H9 (cell line): ENCODE measurements around the gene SMARCE1. TPM values are rescaled to one million over a fixed set of nuclear protein-coding genes. Genes with fewer than 3 reads are reported as not detected.

Experiments
- DNase-seq: peaks from one replicate; pipeline ENCODE4 v3.0.0-alpha.2; 2017
- H2AFZ ChIP-seq: one replicate; pipeline ENCODE4 v1.6.1; 2013; ENCODE audit warnings: mild to moderate bottlenecking, low read length, control low read depth, moderate library complexity
- H2AK5ac ChIP-seq: 2 replicates; pipeline ENCODE4 v1.6.1; 2013; ENCODE audit warnings: low read length, control low read depth, mixed read lengths; ENCODE audit not compliant: insufficient read length
- H2BK120ac ChIP-seq: one replicate; pipeline ENCODE4 v1.6.1; 2013; ENCODE audit warnings: low read depth, mild to moderate bottlenecking, low read length, control low read depth, inconsistent platforms; ENCODE audit not compliant: poor library complexity, severe bottlenecking
- H2BK12ac ChIP-seq: 2 replicates; pipeline ENCODE4 v1.6.1; 2013; ENCODE audit warnings: low read length, control low read depth, mixed read lengths, low read depth; ENCODE audit not compliant: insufficient read length
- H2BK15ac ChIP-seq: 2 replicates; pipeline ENCODE4 v1.6.1; 2013; ENCODE audit warnings: low read depth, low read length, control low read depth
- H2BK20ac ChIP-seq: one replicate; pipeline ENCODE4 v1.6.1; 2013; ENCODE audit warnings: low read depth, mild to moderate bottlenecking, low read length, control low read depth, inconsistent platforms; ENCODE audit not compliant: poor library complexity, severe bottlenecking
- H2BK5ac ChIP-seq: 2 replicates; pipeline ENCODE4 v1.6.1; 2013; ENCODE audit warnings: low read length, control low read depth, mixed read lengths; ENCODE audit not compliant: insufficient read length
- H3K14ac ChIP-seq: 2 replicates; pipeline ENCODE4 v1.6.1; 2013; ENCODE audit warnings: low read length, control low read depth; ENCODE audit not compliant: insufficient read depth
- H3K18ac ChIP-seq: 2 replicates; pipeline ENCODE4 v1.6.1; 2013; ENCODE audit warnings: low read depth, mild to moderate bottlenecking, mixed read lengths, low read length, control low read depth; ENCODE audit not compliant: insufficient read length
- H3K23ac ChIP-seq: 2 replicates; pipeline ENCODE4 v1.6.1; 2013; ENCODE audit warnings: low read length, control low read depth, mixed read lengths, low read depth; ENCODE audit not compliant: insufficient read length
- H3K23me2 ChIP-seq: 2 replicates; pipeline ENCODE4 v1.6.1; 2013; ENCODE audit warnings: low read depth, mild to moderate bottlenecking, mixed read lengths, low read length, control low read depth; ENCODE audit not compliant: insufficient read length, poor library complexity, severe bottlenecking
- H3K27ac ChIP-seq: 2 replicates; pipeline ENCODE4 v1.5.1; 2013; ENCODE audit warnings: low read length, control low read depth, mixed read lengths, low read depth; ENCODE audit not compliant: insufficient read length
- H3K27me3 ChIP-seq: 2 replicates; pipeline ENCODE4 v1.6.1; 2013; ENCODE audit warnings: low read length, control low read depth, inconsistent platforms; ENCODE audit not compliant: insufficient read depth
- H3K4ac ChIP-seq: 2 replicates; pipeline ENCODE4 v1.6.1; 2013; ENCODE audit warnings: low read depth, mild to moderate bottlenecking, control low read depth, inconsistent platforms, low read length, moderate library complexity
- H3K4me1 ChIP-seq: 2 replicates; pipeline ENCODE4 v1.6.1; 2013; ENCODE audit warnings: low read length, control low read depth, inconsistent platforms; ENCODE audit not compliant: insufficient read depth
- H3K4me2 ChIP-seq: 2 replicates; pipeline ENCODE4 v1.6.1; 2013; ENCODE audit warnings: low read length, control low read depth, mixed read lengths; ENCODE audit not compliant: insufficient read length, insufficient read depth
- H3K56ac ChIP-seq: 2 replicates; pipeline ENCODE4 v1.6.1; 2013; ENCODE audit warnings: low read depth, mild to moderate bottlenecking, mixed read lengths, low read length, control low read depth; ENCODE audit not compliant: insufficient read length
- H3K79me1 ChIP-seq: 2 replicates; pipeline ENCODE4 v1.6.1; 2013; ENCODE audit warnings: low read depth, mild to moderate bottlenecking, moderate library complexity, low read length, control low read depth, inconsistent platforms; ENCODE audit not compliant: insufficient read depth, poor library complexity, severe bottlenecking
- H3K79me2 ChIP-seq: 2 replicates; pipeline ENCODE4 v1.6.1; 2013; ENCODE audit warnings: low read length, control low read depth, inconsistent platforms; ENCODE audit not compliant: insufficient read depth
- H3K9ac ChIP-seq: 2 replicates; pipeline ENCODE4 v1.6.1; 2013; ENCODE audit warnings: low read length, control low read depth, mixed read lengths; ENCODE audit not compliant: insufficient read length; ENCODE audit errors: extremely low read depth
- H3K9me3 ChIP-seq: one replicate; pipeline ENCODE4 v1.6.1; 2013; ENCODE audit warnings: low read depth, low read length, inconsistent platforms; ENCODE audit not compliant: control insufficient read depth
- H3T11ph ChIP-seq: one replicate; pipeline ENCODE4 v1.6.1; 2013; ENCODE audit warnings: mild to moderate bottlenecking, low read length, control low read depth, inconsistent platforms
- H4K20me1 ChIP-seq: one replicate; pipeline ENCODE4 v1.6.1; 2013; ENCODE audit not compliant: control insufficient read depth, insufficient read length, insufficient read depth
- H4K5ac ChIP-seq: 2 replicates; pipeline ENCODE4 v1.6.1; 2013; ENCODE audit warnings: low read depth, mild to moderate bottlenecking, mixed read lengths, low read length, control low read depth; ENCODE audit not compliant: insufficient read length
- H4K8ac ChIP-seq: replicated peaks from 2 replicates; pipeline ENCODE4 v1.6.1; 2013; ENCODE audit warnings: low read length, control low read depth, mixed read lengths, low read depth; ENCODE audit not compliant: insufficient read length
- H4K91ac ChIP-seq: 2 replicates; pipeline ENCODE4 v1.6.1; 2013; ENCODE audit warnings: low read depth, mild to moderate bottlenecking, moderate library complexity, mixed read lengths, low read length, control low read depth; ENCODE audit not compliant: insufficient read length
- H3K27ac Mint-ChIP-seq, 3 experiments: 2 replicates in 2 of 3; 3 replicates in 1 of 3; pipeline ENCODE4 v1.8.0; 2020 to 2021; ENCODE audit warnings: mixed read lengths in 3 of 3, mild to moderate bottlenecking in 1 of 3, moderate library complexity in 1 of 3
- H3K27me3 Mint-ChIP-seq: 2 replicates; pipeline ENCODE4 v1.8.0; 2021; ENCODE audit warnings: low read depth, mild to moderate bottlenecking, moderate library complexity, mixed read lengths
- H3K36me3 Mint-ChIP-seq, 3 experiments: 2 replicates in 2 of 3; 3 replicates in 1 of 3; pipeline ENCODE4 v1.8.0; 2020 to 2021; ENCODE audit warnings: low read depth in 3 of 3, mixed read lengths in 3 of 3; ENCODE audit not compliant: insufficient read depth in 1 of 3
- H3K4me1 Mint-ChIP-seq, 2 experiments: 2 replicates each; pipeline ENCODE4 v1.8.0; 2020; ENCODE audit warnings: mixed read lengths in 2 of 2
- H3K4me3 Mint-ChIP-seq, 2 experiments: 2 replicates in 1 of 2; 3 replicates in 1 of 2; pipeline ENCODE4 v1.8.0; 2020 to 2021; ENCODE audit warnings: mild to moderate bottlenecking in 2 of 2, mixed read lengths in 2 of 2, moderate library complexity in 1 of 2
- H3K9me3 Mint-ChIP-seq, 2 experiments: 2 replicates in 1 of 2; 3 replicates in 1 of 2; pipeline ENCODE4 v1.8.0; 2020; ENCODE audit warnings: mild to moderate bottlenecking in 2 of 2, mixed read lengths in 2 of 2, moderate library complexity in 1 of 2
- WGBS: extraction: QIAGEN DNeasy Blood & Tissue Kit; methylation state at CpG from one replicate; pipeline ENCODE4 v1.1.7; 2013; ENCODE audit warnings: missing lambda C conversion rate, low lambda C conversion rate, mixed read lengths; ENCODE audit not compliant: insufficient read length; ENCODE audit errors: extremely low coverage; 5-methylcytosine and 5-hydroxymethylcytosine counted together
- total RNA-seq: library from RNA; stranded (reverse); gene quantifications from 2 replicates; pipeline ENCODE4 v1.2.1, GENCODE V29; 2021
- TF ChIP-seq, protein P1 (sequence below): fragments of 200-600 bp; sonication (generic); conservative IDR thresholded peaks from 3 replicates; pipeline ENCODE4 v1.8.0; 2021; ENCODE audit warnings: antibody characterized with exemption, mild to moderate bottlenecking

Gene SMARCE1
- total RNA-seq, 1 experiment from 2014 or later: 122 TPM

DNA sequence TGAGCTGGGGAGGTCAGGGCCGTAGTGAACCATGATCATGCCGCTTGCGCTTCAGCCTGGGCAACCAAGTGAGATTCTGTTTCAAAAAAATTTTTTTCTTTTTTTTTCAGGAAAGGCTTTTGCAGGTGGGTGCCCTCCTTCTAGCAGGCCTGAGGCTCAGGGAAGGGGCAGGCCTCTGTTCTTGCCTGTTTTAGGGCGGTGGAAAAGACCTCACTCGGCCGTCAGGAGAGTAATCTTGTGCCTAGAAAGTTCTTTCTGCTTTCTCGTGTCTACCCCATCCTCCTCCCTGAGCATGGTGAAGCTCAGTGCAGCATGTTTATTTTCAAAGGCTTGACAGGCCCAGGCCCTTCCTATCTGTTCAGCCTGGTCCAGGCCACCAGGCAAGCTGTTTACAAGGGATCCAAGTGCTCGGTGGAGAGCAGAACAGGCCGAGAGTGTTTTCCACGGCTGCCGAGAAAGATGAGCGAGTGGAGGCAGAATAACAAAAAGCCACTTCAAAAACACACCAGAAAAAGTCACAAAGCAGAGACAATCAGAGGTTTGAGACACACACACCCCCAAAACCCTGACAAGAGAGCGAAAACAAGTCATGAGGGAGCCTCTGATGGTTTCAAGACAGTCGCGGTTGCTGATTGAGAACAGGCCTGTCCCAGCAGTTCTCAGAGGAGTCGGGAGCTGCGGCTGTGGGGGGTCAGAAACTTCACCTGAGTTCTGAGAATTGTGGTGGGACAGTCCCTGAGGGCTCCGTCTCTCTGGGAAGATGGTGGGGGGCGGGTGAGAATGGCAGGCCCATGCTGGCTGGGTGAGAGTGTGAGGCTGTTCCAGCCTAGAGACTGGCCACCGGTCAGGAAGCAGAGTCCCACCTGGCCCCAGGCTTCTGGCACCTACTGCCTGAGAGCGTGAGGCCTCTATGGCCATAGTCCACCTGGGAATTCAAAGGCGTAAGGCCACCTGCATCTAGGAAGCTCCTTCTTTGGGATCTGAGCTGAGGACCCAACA lies 44.9 kb downstream of the SMARCE1 start:
- H4K20me1 ChIP-seq: no peaks in the 10 kb centered on the region
- H4K5ac ChIP-seq: no peak overlapping the region
- H2BK12ac ChIP-seq: no peak overlapping the region
- no peak overlapping the region for H2BK120ac ChIP-seq
- no peak overlapping the region for H3T11ph ChIP-seq
- no peaks in the 10 kb centered on the region for H3K23me2 ChIP-seq
- Mint-ChIP-seq H3K27ac (no peak overlapping the region), H3K36me3 (no peaks in the 10 kb centered on the region), H3K27me3 (0 out of 2 replicates have a peak, but pooled peaks cover 3% of the 10 kb centered on the region), H3K4me1 (peaks cover 19 to 20% of the 10 kb centered on the region in 2 experiments), H3K4me3 (no peak overlapping the region), H3K9me3 (no peaks in the 10 kb centered on the region)
- no peak overlapping the region for H3K4me2 ChIP-seq
- no peak overlapping the region; the same call in 1 of the 2 replicates for H2BK15ac ChIP-seq
- H3K56ac ChIP-seq: no peak overlapping the region
- H3K27me3 ChIP-seq: no peaks in the 10 kb centered on the region
- H2BK20ac ChIP-seq: no peak overlapping the region
- no peak overlapping the region for H3K18ac ChIP-seq
- H2AFZ ChIP-seq: no peak overlapping the region
- H3K79me2 ChIP-seq: no peaks in the 10 kb centered on the region
- H3K4me1 ChIP-seq: peaks cover under 1% of the 10 kb centered on the region; the same call in 1 of the 2 replicates
- no peak overlapping the region for H3K27ac ChIP-seq
- H3K9ac ChIP-seq: no peak overlapping the region
- no peaks in the 10 kb centered on the region for H3K9me3 ChIP-seq
- no peak overlapping the region for H3K23ac ChIP-seq
- H4K91ac ChIP-seq: no peak overlapping the region
- no CpG with 5 or more reads among the region's 22 CpGs for WGBS
- H3K4ac ChIP-seq: no peak overlapping the region
- H2BK5ac ChIP-seq: no peak overlapping the region
- TF ChIP-seq, protein P1, sequence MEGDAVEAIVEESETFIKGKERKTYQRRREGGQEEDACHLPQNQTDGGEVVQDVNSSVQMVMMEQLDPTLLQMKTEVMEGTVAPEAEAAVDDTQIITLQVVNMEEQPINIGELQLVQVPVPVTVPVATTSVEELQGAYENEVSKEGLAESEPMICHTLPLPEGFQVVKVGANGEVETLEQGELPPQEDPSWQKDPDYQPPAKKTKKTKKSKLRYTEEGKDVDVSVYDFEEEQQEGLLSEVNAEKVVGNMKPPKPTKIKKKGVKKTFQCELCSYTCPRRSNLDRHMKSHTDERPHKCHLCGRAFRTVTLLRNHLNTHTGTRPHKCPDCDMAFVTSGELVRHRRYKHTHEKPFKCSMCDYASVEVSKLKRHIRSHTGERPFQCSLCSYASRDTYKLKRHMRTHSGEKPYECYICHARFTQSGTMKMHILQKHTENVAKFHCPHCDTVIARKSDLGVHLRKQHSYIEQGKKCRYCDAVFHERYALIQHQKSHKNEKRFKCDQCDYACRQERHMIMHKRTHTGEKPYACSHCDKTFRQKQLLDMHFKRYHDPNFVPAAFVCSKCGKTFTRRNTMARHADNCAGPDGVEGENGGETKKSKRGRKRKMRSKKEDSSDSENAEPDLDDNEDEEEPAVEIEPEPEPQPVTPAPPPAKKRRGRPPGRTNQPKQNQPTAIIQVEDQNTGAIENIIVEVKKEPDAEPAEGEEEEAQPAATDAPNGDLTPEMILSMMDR: no peak
- DNase-seq: no peak
- H3K79me1 ChIP-seq: no peaks in the 10 kb centered on the region
- no peak overlapping the region for H4K8ac ChIP-seq
- no peak overlapping the region for H3K14ac ChIP-seq
- no peak overlapping the region for H2AK5ac ChIP-seq
